Breast epithelium (tissue), 4 donors: ENCODE data around the gene PPP1R3G. TPM values are rescaled to one million over a fixed set of nuclear protein-coding genes. Genes with fewer than 3 reads are reported as not detected.

Experiments used
- DNase-seq, 2 donors: peaks; one replicate each; pipeline ENCODE4 v3.0.0-alpha.2; 2019; ENCODE audit warnings: low spot score in 2 of 2
- H3K27ac ChIP-seq, 2 donors: fragments of 200-600 bp; sonication (generic) in 1 of 2; one replicate each; pipeline ENCODE4 v1.5.1; 2016 to 2019; ENCODE audit warnings: mild to moderate bottlenecking in 1 of 2
- H3K27me3 ChIP-seq, 2 donors: fragments of 200-600 bp; sonication (generic) in 1 of 2; one replicate each; pipeline versions ENCODE4 v1.5.1 to v1.6.0; 2017 to 2019; ENCODE audit warnings: control low read depth in 1 of 2, mild to moderate bottlenecking in 1 of 2
- H3K36me3 ChIP-seq: fragments of 200-600 bp; one replicate; pipeline ENCODE4 v1.5.1; 2019
- H3K4me1 ChIP-seq, 2 donors: fragments of 200-600 bp; sonication (generic); one replicate each; pipeline ENCODE4 v1.5.1; 2016 to 2019; ENCODE audit warnings: control low read depth in 1 of 2
- H3K4me3 ChIP-seq, 3 donors: fragments of 200-600 bp; sonication (generic); 1 replicate in 2 of 3; 2 replicates in 1 of 3; pipeline ENCODE4 v1.5.1; 2016 to 2019; ENCODE audit warnings: mild to moderate bottlenecking in 3 of 3, moderate library complexity in 2 of 3
- H3K9me3 ChIP-seq, 2 donors: fragments of 200-600 bp; sonication (generic) in 1 of 2; one replicate each; pipeline ENCODE4 v1.5.1; 2016 to 2019; ENCODE audit warnings: control low read depth in 1 of 2
- CTCF ChIP-seq, 3 donors: fragments of 450-650 bp; IDR thresholded peaks; one replicate each; pipeline ENCODE4 v1.5.1; 2016 to 2017; ENCODE audit warnings: antibody characterized with exemption in 3 of 3, mild to moderate bottlenecking in 3 of 3, moderate library complexity in 3 of 3
- POLR2A ChIP-seq: fragments of 450-650 bp; IDR thresholded peaks from one replicate; pipeline ENCODE4 v1.6.1; 2016; ENCODE audit warnings: antibody characterized with exemption, mild to moderate bottlenecking, moderate library complexity
- POLR2AphosphoS5 ChIP-seq, 3 donors: sonication (generic); formaldehyde crosslinking; IDR thresholded peaks; one replicate each; pipeline ENCODE4 v1.6.1; 2017; ENCODE audit warnings: antibody characterized with exemption in 3 of 3
- intact Hi-C: fragments of 100-400 bp; cut with DNase I; formaldehyde crosslinking; loops from one replicate; pipeline ENCODE4 v1.15.1; 2023; ENCODE audit warnings: low total_unique reads
- total RNA-seq, 3 donors: library from RNA; depleted of rRNA; stranded (reverse); fragments of >200 nt; gene quantifications; one replicate each; pipeline ENCODE4 v1.1.0, GENCODE V29; 2016

PPP1R3G gene
- total RNA-seq, 3 donors from 2014 or later: 1.2 to 3.2 (median 1.6) TPM

DNA sequence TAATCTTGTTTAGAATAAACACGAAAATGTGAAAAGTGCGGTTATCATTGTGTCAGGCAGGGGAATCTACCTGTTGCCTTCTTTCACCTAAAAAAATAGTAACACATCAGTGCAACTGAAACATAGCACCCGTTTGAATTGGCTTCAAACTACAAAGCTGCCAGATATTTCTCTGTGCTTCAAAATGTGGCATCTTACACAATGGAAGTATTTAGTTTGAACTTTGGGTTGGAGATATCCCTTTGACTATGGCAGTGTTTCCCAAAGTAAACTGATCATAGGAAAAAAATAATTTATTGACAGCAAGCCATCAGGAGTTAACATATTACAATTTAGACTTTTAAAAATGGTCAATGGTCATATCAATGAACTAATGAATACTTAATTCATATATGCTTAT is 3.6 kb downstream of the PPP1R3G start:
- no peak overlapping the region for H3K27ac ChIP-seq
- no peak for DNase-seq
- H3K4me3 ChIP-seq: no peak overlapping the region
- no peaks in the 10 kb centered on the region for H3K27me3 ChIP-seq
- H3K4me1 ChIP-seq: peaks cover 0 to 6% of the 10 kb centered on the region in 2 donors
- no peaks in the 10 kb centered on the region for H3K9me3 ChIP-seq
- TF ChIP-seq POLR2AphosphoS5 (IDR thresholded peaks at IDR 0.05): no peak
- no peak for TF ChIP-seq CTCF (IDR thresholded peaks at IDR 0.05)
- no peak for TF ChIP-seq POLR2A
- no peaks in the 10 kb centered on the region for H3K36me3 ChIP-seq
- intact Hi-C loops: no loop called here

- Histone ChIP-seq H3K36me3 (no peaks in the 10 kb centered on the region), H3K9me3 (no peaks in the 10 kb centered on the region), H3K4me3 (no peak overlapping the region), H3K27ac (peak overlapping the region in 1 of 2 donors; percentile 58), H3K27me3 (no peaks in the 10 kb centered on the region), H3K4me1 (peaks cover 0 to 6% of the 10 kb centered on the region in 2 donors)
- no peak for DNase-seq
- TF ChIP-seq CTCF (IDR thresholded peaks at IDR 0.05) (no peak), POLR2AphosphoS5 (IDR thresholded peaks at IDR 0.05) (no peak), POLR2A (no peak)
- intact Hi-C loops: no loop called here
Observed at GRCh38 chr6:5089481-5090438, 4.6 kb downstream of the PPP1R3G start.

- no peak for DNase-seq
- Histone ChIP-seq H3K9me3 (no peaks in the 10 kb centered on the region), H3K27ac (peak overlapping the region in 1 of 2 donors; percentile 58), H3K4me1 (peaks cover 0 to 6% of the 10 kb centered on the region in 2 donors), H3K4me3 (no peak overlapping the region), H3K27me3 (no peaks in the 10 kb centered on the region), H3K36me3 (no peaks in the 10 kb centered on the region)
- intact Hi-C loops: no loop called here
- TF ChIP-seq POLR2A (no peak), CTCF (IDR thresholded peaks at IDR 0.05) (no peak), POLR2AphosphoS5 (IDR thresholded peaks at IDR 0.05) (no peak)
Observed at GRCh38 chr6:5090603-5091002, 5.5 kb downstream of the PPP1R3G start.

DNA sequence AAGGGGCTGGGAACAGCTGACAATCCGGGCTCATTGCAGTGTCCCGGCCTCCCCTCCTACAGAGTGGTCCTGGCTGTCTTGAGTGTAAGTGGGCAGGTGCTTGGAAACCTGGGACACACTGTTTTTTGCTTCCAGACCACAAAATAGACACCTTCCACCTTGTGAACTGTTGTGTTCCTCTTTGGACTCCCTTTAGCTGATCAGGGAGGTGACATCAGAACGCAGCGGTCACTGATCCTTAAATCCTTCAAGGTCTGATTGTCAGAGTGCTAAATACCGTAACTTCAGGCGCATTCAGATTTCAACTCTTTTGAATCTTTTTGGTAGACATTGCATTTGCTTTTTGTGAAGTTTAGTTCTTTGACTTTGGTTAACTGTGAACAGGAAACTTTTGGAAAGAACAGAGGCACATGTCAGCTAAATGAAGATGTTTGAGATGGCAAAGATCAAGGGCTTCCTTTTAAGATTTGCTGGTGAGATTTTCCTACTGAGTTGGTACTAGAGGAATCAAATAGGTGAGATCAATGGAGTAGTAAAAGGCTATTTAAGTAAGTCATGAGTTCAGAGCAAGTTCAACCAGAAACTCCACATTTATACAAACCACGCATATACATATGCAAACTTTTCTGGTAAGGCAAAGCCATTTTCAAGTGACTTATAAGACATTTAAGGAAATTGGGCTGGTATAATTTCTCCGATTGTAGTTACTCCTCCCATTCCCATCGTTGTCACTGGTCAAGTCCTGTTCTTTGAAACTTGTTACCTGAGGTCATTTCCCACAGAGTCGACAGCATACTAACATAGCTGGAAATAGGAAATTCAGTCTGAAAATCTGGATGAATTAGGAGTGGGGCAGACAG is 6.3 kb downstream of the PPP1R3G start:
- no peak for TF ChIP-seq CTCF (IDR thresholded peaks at IDR 0.05)
- TF ChIP-seq POLR2AphosphoS5 (IDR thresholded peaks at IDR 0.05): no peak
- no peak for TF ChIP-seq POLR2A
- no peaks in the 10 kb centered on the region for H3K9me3 ChIP-seq
- no peak for DNase-seq
- no peaks in the 10 kb centered on the region for H3K27me3 ChIP-seq
- H3K4me1 ChIP-seq: no peaks in the 10 kb centered on the region
- H3K27ac ChIP-seq: no peak overlapping the region
- no peaks in the 10 kb centered on the region for H3K36me3 ChIP-seq
- intact Hi-C loops: no loop called here
- no peak overlapping the region for H3K4me3 ChIP-seq
